ENCODE data around the gene ESM1. TPM values are rescaled to one million over a fixed set of nuclear protein-coding genes. Genes with fewer than 3 reads are reported as not detected.

Gene ESM1
- total and polyA plus RNA-seq, 9 of the 15 experiments (the other 6 are each of a cell fraction or from before 2014, with no cell fraction given) = not detected

DNA sequence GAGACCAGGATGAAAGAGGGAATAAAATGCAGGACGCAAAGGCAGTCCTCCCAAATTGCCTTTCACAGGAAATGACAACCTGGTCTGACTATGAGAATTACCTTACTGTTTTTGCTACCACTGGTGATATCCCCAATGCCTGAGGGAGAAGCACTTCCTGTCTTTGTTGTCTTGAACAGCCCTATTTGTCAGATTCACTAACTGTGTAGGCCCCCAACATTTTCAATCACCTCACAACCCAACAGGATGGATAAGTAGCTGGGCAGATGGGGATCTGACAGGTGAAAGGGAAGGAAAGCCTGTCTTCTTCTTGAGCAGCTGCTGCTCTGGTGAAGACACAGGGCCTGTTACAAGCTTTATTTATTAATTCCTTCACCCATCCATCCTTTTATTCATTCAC, 9.7 kb downstream of the ESM1 start:
- CTCF ChIA-PET (ENCODE audit: low intra/inter-chr PET ratio) = no interaction called here
- no peak for TF ChIP-seq CTBP1 (IDR thresholded peaks at IDR 0.05; ENCODE audit: borderline replicate concordance)
- TF ChIP-seq ZC3H11A (IDR thresholded peaks at IDR 0.05; ENCODE audit: low read depth, low read length) = no peak
- no peak for TF ChIP-seq SIX5 (IDR thresholded peaks at IDR 0.05; ENCODE audit: borderline replicate concordance in 1 of 2, insufficient read depth in 1 of 2, low read depth in 1 of 2, low read length in 2 of 2)
- TF ChIP-seq ZMIZ1 (IDR thresholded peaks at IDR 0.05; ENCODE audit: low read depth in 2 of 2, low read length in 2 of 2) = no peak
- no peak for TF ChIP-seq ZNF79 (CRISPR knock-in tag; IDR thresholded peaks at IDR 0.05; ENCODE audit: low read depth)
- TF ChIP-seq, protein P1, sequence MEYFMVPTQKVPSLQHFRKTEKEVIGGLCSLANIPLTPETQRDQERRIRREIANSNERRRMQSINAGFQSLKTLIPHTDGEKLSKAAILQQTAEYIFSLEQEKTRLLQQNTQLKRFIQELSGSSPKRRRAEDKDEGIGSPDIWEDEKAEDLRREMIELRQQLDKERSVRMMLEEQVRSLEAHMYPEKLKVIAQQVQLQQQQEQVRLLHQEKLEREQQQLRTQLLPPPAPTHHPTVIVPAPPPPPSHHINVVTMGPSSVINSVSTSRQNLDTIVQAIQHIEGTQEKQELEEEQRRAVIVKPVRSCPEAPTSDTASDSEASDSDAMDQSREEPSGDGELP (CRISPR knock-in tag; IDR thresholded peaks at IDR 0.05; ENCODE audit: borderline replicate concordance) = no peak
- TF ChIP-seq, protein P2, sequence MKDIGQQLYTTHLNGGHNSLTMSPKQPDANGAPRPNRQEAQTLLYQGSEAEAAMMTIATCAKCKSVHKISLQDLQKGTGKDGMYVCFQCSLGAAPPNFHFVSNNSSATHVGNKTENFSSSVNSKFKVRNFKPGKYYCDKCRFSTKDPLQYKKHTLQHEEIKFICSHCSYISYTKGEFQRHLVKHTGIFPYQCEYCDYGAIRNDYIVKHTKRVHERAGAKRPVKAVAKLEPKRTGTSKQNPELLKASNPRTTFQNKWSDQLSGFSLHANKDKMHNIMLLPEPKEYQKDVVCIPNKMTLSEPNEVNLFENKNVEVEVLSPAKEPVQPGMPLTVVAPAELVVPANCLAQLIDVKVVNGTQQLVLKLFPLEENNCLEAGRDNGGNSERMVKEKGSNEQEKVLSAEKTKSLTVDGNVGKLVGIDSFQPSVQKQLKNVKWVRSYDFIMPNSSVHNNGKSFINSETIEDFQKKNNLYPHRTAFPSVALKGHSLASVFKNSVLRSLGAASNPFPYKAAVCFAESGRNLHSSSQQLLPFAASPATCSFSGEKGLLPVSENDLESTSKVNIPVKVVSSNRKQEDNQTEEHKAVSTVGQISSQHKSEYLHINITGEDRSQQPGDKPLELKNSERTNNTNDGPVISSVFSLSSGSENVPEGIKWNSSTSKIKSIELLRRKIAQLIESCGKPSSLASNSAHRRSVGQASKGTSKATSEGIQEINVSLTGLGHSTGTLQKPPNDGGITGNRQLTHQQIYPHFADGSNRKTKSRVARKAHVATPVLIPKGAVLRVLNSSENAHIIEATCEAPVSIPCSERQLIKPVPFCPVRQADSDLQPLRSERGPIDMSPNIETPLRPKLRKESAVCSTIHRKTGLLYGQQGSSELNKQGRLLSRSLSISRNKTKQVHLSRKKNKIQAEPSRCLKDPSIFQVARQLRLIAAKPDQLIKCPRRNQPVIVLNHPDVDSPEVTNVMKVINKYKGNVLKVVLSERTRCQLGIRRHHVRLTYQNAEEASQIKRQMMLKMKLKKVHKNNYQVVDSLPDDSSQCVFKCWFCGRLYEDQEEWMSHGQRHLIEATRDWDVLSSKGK (CRISPR knock-in tag; IDR thresholded peaks at IDR 0.05) = no peak
- TF ChIP-seq SOX6 (IDR thresholded peaks at IDR 0.05) = no peak
- TF ChIP-seq ZNF408 (CRISPR knock-in tag; IDR thresholded peaks at IDR 0.05; ENCODE audit: low read depth) = no peak
- no peak for TF ChIP-seq PML (IDR thresholded peaks at IDR 0.05; ENCODE audit: low read length)
- 0% methylated on average over 1 of the region's 1 CpG for WGBS (ENCODE audit: insufficient coverage, low coverage, missing lambda C conversion rate)
- in situ Hi-C loops (cut with MboI) = no loop called here
- H3K9me1 ChIP-seq (ENCODE audit: control insufficient read depth, insufficient read depth, low read length) = no peaks in the 10 kb centered on the region
- no peaks in the 10 kb centered on the region for H3K36me3 ChIP-seq (ENCODE audit: control insufficient read depth, insufficient read depth, low read length)
- POLR2A ChIA-PET = no interaction called here
- FAIRE-seq (no peak), DNase-seq (ENCODE audit: extremely low read depth in 1 of 4, low spot score in 3 of 4) (no peak), ATAC-seq (no peak)
- H4K20me1 ChIP-seq (replicated peaks; ENCODE audit: control insufficient read depth, insufficient read depth, low read length) = no peaks in the 10 kb centered on the region
- BruUV-seq (replicated peaks) = no TSS peak
- intact Hi-C loops (cut with micrococcal nuclease) = no loop called here
- H3K4me3 ChIP-seq = no peak overlapping the region
- no peaks in the 10 kb centered on the region for H3K79me2 ChIP-seq (ENCODE audit: control insufficient read depth, insufficient read depth, low read length)
- no peaks in the 10 kb centered on the region for H3K27me3 ChIP-seq (ENCODE audit: control insufficient read depth in 2 of 2, insufficient read depth in 2 of 2, low read length in 2 of 2)
- H3K9me3 ChIP-seq (replicated peaks; ENCODE audit: control insufficient read depth, insufficient read depth, low read depth, low read length) = no peaks in the 10 kb centered on the region
- H3K9ac ChIP-seq (ENCODE audit: insufficient read depth in 1 of 2, low read depth in 2 of 2, low read length in 2 of 2) = no peak overlapping the region
- H3K4me1 ChIP-seq (replicated peaks in 1 of 2; ENCODE audit: control insufficient read depth in 2 of 2, insufficient read depth in 2 of 2, low read length in 2 of 2) = no peaks in the 10 kb centered on the region
- no peak overlapping the region for H3K4me2 ChIP-seq (ENCODE audit: insufficient read depth, low read length)
- H2AFZ ChIP-seq (ENCODE audit: low read depth, low read length) = no peak overlapping the region
- no peak overlapping the region for H3K27ac ChIP-seq (ENCODE audit: extremely low read depth, low read depth, low read length)
